ENCODE measurements around the gene SLC7A7.

- no peak for TF ChIP-seq CTCF (conservative IDR thresholded peaks at IDR 0.05)
- TF ChIP-seq ZFX (IDR thresholded peaks at IDR 0.05) = no peak
Observed at GRCh38 chr14:22792158-22792557, 23.1 kb downstream of the SLC7A7 start.
